HG03432 (cell line): Measurements from ENCODE around the gene ZNF536.
"Not testable (repeated sequence)": the region's sequence is repeated elsewhere in the genome, so short reads cannot be mapped to it uniquely, and the experiment has no call there.

Experiments
- ATAC-seq: cut with Tn5 transposase; IDR thresholded peaks from one replicate; pipeline ENCODE4 v1.9.1; 2021; ENCODE audit warnings: mild to moderate bottlenecking, moderate library complexity; ENCODE audit not compliant: unreplicated experiment

ZNF536 gene

DNA sequence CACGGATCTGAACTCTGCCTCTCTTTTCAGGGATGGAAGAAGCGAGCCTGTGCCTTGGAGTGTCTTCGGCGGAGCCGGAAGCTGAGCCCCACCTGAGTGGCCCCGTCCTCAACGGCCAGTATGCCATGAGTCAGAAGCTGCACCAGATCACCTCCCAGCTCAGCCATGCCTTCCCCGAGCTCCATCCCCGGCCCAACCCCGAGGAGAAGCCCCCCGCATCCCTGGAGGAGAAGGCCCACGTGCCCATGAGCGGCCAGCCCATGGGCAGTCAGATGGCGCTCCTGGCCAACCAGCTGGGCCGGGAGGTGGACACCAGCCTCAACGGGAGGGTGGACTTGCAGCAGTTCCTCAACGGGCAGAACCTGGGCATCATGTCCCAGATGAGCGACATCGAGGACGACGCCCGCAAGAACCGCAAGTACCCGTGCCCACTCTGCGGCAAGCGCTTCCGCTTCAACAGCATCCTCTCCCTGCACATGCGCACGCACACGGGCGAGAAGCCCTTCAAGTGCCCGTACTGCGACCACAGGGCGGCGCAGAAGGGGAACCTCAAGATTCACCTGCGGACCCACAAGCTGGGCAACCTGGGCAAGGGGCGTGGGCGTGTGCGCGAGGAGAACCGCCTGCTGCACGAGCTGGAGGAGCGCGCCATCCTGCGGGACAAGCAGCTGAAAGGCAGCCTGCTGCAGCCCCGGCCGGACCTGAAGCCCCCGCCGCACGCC is 71.5 kb downstream of the ZNF536 start:
- no peak for ATAC-seq

DNA sequence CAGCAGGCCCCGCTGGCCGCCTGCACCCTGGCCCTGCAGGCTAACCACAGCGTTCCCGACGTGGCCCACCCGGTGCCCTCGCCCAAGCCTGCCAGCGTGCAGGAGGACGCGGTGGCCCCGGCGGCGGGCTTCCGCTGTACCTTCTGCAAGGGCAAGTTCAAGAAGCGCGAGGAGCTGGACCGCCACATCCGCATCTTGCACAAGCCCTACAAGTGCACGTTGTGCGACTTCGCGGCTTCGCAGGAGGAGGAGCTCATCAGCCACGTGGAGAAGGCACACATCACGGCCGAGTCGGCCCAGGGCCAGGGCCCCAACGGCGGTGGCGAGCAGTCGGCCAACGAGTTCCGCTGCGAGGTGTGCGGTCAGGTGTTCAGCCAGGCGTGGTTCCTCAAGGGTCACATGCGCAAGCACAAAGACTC is 72.1 kb downstream of the ZNF536 start:
- no peak for ATAC-seq

DNA sequence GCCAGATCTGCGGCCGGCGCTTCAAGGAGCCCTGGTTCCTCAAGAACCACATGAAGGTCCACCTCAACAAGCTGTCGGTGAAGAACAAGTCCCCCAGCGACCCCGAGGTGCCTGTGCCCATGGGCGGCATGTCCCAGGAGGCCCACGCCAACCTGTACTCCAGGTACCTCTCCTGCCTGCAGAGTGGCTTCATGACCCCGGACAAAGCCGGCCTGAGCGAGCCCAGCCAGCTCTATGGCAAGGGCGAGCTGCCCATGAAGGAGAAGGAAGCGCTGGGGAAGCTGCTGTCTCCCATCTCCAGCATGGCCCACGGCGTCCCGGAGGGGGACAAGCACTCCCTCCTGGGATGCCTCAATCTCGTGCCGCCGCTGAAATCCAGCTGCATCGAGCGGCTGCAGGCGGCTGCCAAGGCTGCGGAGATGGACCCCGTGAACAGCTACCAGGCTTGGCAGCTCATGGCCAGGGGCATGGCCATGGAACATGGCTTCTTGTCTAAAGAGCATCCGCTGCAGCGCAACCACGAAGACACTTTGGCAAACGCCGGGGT is 72.6 kb downstream of the ZNF536 start:
- ATAC-seq: no peak

DNA sequence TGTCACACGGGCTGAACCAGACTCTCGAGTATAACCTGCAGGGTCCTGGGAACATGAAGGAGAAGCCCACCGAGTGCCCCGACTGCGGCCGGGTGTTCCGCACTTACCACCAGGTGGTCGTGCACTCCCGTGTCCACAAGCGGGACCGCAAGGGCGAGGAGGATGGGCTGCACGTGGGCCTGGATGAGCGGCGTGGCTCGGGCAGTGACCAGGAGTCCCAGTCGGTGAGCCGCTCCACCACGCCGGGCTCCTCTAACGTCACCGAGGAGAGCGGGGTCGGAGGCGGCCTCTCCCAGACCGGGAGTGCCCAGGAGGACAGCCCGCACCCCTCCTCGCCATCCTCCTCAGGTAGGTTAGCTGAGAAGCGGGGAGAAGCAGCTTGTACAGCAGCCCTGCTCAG is 73.2 kb downstream of the ZNF536 start:
- ATAC-seq: no peak

DNA sequence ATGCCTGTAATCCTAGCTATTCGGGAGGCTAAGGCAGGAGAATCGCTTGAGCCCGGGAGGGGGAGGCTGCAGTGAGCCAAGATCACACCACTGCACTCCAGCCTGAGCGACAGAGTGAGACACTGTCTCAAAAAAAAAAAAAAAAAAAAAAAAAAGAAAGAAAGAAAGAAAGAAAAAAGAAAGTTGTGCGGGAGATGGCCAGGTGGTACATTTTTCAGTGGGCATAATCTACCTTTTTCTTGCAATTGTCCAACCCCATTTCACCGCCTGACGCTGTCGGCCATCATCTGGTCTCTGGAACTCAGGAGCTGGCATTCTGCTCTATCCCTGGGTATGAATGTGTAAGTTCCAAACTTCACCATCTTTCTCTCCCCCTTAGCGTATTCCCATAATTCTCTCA is 73.9 kb downstream of the ZNF536 start:
- ATAC-seq: not testable (repeated sequence)

DNA sequence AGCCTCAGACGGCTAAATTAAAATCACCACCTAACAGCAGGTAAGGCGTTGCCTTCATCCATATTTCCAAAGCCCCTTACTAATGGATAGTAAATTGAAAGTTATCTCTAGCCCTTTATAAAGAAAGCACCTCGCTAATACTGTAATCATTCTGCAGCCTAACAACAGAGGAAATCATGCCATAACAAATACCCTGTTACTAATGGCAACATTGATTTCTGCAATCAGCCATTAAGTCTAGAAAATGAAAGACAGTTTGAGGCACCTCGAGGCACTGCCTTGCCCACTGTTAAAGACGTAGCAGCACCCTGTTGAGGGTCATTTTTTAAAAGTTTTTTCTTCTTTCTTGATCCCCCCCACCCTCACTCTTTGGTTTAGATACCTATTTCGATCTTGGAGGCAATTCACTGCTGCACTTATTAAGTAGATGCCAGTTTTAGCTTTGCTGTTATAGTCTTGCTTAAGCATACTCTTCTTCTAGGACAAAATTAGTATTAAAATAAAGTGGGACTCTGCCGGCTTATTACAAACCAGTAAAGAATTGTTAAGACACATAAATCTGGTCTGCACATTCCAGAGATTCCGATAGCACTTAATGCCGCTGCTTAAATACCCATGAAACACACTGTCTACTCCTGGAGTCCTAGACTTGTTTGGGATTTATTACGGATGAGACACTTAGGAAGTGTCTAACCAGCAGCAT is 74.8 kb downstream of the ZNF536 start:
- no peak for ATAC-seq

DNA sequence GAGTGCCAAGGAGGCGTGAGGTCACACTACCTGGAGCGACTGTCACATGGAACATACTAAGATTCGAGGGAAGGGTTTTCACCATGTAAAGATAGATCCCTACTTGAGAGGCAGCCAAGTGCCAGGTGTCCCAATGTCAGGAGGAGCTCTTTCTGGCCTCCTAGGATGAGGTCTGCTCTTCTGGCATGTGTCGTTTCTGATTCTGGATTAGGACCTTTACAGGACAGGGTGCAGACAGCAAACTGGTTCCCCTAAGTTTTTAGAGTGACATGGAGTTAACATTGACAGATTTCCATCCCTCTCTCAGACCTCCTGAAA is 75.3 kb downstream of the ZNF536 start:
- no peak for ATAC-seq

DNA sequence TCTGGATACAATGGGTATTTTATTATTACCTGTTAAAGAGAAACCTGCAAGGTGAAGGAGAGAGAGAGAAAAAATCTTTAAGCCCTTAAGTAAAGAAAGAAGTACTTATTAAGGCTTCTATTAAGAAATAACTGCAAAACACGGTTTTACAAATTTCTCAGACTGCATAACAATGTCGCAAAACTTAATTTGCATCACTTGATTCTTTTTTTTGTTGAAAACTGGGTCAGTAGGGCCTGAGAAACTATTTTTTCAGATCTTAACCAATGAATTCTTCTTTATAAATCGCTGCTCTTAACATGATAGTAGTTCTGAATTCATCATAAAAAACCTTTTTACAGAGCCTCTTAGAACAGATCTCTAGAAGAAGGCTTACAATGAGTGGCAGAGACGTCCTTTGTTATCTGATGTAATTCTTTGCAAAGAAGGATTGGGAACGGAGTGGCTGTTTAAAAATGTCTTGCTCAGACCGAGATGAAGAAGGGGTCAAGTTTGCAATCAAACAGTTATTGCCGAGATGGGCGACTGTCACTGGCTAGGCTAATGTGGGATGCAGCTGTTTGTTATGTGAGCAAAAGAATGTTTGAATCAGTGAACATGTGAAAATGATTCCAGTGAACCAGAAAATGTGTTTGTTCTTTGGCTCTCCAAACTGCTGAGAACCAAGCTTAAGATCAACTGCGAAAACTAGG is 76.3 kb downstream of the ZNF536 start:
- no peak for ATAC-seq

DNA sequence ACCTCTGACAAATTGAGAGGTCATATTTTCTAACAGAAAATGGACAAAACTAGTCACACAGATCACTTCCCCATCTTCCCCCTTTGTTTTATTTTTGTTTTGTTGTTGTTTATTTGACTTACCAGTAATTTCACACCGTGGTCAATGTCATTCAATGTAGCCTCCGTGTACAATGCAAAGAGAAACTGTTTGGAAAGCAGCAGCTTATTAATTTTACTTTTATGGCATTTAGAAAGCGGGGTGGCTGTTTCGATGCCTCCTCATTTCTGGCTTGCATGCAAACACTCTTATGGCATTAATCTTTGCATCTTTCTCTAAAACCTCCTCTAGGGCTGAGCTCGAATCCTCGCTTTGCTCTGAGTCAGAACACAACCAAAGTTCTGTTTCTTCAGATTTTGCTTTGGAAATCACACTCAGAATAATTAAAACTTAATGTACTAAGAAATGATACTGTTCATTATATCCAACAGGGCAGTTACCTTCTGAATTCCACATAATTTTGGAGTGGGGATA is 77.0 kb downstream of the ZNF536 start:
- no peak for ATAC-seq

DNA sequence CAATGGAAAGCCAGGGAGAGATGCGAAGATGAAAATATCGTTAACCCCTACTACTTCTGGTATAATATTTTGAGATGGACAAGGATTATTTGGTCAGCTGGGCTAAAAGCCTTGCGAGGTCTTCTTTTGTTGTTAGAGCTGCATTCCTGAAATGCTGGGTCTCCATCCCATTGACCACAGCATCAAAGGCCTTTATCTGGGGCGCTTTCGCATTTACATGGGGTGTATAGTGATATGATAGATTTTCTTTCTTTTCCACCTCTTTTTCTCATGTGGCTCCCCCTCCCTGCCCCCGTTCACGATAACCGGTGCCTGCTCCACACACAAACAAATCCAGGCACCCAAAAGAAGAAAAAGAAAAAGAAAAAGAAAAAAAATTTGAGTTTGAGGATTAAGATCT is 77.5 kb downstream of the ZNF536 start:
- no peak for ATAC-seq

DNA sequence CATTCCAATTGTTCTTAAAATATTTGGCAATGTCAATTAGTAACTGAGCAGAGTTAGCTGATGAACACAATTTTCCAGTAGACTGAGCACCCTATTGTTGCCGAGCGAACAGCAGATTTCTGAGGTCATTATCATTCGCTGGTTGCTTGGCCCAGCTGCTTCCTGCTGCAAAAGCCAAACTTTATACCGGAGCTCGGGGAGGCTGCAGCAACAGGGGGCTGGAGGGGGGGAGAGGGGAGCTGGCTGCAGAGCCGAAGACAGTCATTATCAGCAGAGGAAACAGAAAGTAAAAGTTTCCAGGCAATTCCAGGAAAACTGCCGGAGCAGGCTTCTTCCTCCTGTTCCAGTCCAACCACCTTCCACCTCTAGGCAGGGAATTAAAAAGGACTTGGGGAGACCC is 77.9 kb downstream of the ZNF536 start:
- no peak for ATAC-seq

DNA sequence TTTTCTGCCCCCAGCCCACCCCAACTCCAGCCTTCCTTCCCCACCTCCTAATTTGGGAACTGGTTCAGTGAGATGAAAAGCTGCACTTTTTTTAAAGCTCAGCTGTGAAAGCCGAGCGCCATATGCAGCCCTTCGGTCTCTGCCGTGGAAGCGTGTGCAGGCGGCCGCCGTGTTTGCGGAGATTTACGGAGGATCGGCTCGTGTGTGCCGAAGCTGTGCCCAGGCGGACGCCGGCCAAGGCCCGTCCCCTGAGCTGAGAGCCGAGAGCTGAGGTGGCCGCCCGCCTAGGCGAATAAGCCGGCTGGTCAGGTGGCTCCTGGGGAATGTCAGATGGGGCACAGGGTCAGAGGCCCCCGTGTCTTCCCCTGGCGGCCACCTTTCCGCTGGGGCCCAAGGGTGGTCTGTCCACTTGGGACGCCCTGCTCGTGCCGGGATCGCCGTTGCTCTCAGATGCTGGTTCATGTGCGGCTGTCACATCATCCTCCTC is 78.7 kb downstream of the ZNF536 start:
- ATAC-seq: no peak

DNA sequence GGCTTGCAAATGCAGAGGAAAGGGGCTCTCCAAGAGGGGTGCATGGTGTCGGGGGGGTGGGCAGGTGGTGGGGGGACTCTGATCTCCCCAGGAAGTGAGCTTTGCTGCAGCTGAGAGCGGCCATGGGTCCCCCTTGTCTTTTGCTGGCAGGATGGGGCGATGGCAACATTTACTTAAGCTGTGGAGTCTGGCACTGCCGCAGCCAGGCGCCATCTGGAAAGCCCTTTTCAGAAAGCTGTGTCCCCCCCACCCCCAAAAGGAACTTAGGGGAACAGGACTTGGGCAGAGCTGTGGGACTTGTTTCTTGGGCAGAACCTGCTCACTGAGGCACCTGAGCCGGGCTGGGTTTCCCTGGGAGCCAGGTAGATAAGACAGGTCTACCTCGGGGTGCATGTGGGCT is 80.7 kb downstream of the ZNF536 start:
- no peak for ATAC-seq

DNA sequence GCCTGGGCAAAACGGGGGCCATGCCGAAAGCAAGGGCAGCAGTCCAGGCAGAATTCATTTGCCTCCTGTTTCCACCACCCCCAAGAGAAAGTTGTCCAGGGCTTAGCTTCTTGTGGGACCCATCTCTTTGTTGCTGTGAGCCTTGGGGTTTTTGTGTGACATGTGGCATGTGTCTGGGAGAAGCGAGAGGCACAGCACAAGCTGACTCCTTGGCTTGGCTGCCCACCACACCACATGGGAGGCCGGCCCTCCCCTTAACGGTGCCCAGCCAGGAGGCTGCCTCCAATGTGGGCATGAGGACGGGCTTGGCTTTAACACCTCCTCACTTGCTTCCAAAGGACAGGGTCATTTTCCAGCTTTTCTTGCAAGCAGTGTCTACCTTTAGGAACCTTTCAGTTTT is 81.6 kb downstream of the ZNF536 start:
- no peak for ATAC-seq

DNA sequence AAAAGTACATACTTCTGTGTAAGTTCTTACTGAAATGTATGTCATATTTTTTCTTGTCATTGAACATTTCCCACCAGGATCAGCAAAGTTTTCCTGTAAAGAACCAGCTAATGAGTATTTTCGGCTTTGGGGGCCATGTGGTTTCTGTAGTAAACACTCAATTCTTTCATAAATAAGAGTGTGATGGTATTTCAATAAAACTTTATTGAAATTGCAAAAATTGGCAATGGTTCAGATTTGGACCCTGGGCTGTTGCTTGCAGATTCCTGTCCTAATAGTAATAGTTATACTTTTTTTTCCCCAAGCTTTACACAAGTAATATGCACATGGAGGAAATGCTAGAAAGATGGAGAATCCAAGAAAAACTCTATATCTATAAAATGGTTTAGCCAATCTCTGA is 83.7 kb downstream of the ZNF536 start:
- ATAC-seq: no peak

DNA sequence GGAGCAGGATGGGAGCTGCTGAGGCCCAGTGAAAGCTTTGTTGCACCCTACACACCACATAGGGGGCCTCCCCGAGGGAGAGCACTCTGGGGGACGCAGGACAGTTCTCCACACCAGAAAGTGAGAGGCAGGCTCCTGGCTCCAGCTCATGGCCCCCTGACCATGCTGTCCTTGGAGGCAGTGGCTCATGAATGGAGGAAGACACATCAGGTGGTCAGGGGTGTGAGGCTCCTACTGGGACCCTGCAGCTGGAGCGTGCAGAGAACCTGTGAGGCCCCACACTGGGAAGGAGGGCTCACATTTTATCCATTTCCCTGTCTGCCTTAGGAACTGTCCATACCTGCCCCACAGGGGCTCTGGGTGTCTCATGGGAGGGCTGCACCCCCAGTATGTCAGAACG is 85.3 kb downstream of the ZNF536 start:
- no peak for ATAC-seq

DNA sequence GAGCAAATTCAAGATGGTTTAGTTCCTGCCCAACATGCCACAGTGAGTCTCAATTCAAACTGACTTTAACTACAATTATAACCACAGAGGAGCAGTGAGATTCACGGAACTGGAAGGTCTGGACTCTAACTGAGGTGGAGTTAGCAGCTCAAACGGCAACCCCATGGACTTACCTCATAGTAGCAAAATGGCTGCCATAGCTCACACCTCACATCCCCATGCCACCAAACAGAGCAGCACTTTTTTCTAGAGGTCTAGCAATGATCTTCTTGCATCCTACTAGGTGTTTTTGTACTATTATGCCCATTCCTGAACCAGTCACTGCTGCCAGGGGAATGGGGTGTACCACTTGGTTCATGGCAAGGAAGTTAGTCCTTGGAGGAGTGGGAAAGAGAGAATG is 87.7 kb downstream of the ZNF536 start:
- no peak for ATAC-seq

DNA sequence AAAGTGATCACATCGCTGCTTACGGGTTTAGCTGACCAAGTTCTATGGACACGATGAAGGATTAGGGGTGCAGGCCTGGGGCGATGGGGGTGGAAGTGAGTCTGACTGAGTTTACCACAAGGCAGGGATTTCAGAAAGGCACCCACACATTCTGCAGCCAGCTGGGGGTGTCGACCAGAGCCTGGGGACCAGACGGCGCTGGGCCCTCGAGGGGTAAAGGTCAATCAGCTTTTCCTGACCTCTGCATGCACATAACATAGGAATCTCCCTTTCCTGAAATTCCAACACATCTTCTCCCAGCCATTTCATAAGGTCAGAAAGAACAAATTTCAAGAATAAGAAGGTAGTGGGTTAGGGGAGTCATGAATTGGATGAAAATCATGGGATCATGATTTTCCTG is 92.0 kb downstream of the ZNF536 start:
- no peak for ATAC-seq

DNA sequence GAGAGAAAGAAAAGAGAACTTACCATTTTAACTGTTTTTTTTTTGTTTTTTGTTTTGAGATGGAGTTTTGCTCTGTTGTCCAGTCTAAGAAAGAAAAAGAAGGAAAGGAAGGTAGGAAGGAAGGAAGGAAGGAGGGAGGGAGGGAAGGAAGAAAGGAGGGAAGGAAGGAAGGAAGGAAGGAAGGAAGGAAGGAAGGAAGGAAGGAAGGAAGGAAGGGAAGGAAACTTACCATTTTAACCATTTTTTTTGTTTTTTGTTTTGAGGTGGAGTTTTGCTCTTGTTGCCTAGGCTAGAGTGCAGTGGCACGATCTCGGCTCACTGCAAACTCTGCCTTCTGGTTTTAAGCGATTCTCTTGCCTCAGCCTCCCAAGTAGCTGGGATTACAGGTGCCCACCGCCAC is 94.4 kb downstream of the ZNF536 start:
- ATAC-seq: not testable (repeated sequence)

DNA sequence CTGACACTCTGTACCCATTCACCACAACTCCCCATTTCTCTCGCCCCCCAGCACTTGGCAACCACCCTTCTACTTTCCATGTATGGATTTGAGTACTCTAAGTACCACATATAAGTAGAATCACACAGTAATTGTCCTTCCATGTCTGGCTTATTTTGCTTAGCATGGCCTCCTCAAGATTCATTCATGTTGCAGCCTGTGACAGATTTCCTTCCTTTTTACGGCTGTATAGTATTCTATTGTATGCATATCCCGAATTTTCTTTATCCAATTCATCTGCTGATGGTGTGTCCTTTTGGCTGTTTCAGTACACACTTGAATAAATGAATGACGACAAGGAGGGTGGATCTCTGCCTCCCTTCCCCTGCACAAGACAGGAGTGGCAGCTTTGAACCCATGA is 95.1 kb downstream of the ZNF536 start:
- ATAC-seq: no peak

DNA sequence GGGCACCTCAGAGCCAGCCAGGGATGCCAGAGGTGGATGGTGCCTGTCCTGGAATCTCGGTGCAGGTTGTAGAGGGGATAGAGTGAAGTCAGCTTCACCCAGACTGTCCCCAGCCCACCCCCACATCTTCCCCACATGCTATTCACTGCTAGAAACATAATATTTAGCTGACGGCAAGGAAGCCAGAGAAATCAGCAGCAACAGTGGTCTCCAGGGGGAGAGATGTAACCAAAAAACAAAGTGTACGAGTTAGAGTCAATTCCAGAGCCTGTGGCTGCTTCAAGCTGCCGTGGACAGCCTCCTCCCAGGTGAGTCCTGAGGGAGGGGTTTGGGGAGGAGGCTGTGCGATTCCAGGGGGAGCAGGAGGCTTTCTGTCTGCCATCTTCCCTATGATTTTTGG is 97.6 kb downstream of the ZNF536 start:
- no peak for ATAC-seq

DNA sequence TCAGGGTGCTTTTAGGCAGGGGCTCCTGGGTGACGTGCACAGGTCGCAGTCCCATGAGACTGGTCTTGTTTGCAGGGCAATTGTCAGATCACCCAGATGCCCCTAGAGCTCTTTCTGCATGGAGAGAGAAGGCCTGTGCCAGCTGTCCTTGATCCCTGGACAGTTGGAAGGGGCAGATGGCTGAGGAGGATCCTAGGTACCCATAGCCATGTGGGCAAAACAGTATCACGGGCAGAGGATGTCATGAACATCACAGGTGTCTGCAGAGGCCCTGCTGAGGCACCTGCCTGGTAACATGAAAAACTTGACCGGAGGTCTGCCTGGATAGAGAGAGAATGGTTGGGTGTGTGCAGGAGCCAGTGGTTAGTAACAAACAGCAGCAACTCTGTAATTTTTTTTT is 99.3 kb downstream of the ZNF536 start:
- no peak for ATAC-seq
